GM21723 (cell line): ENCODE measurements around the gene LGALS3BP.

Source experiments
- ATAC-seq: cut with Tn5 transposase; IDR thresholded peaks from one replicate; pipeline ENCODE4 v1.9.1; 2021; ENCODE audit warnings: mild to moderate bottlenecking, moderate library complexity; ENCODE audit not compliant: unreplicated experiment

LGALS3BP gene

DNA sequence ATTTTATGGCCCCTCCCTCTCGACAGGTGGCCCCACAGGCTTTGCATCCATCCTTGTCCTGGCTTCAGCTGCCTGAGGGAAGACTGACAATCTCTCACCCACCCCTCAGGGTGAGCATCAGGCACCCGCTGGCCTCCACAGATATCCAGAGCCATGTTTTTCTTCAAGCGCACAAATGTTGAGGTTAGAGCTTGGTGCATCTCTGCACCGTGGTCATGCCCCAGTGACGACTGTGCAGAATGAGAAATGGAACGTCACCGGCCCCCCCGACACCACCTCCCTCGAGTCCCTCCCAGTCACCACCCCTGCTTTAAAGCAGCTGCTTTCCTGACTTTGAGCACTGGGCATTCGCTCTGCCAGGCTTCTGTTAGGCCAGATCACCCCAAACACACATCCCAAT, 34.8 kb downstream of the LGALS3BP start:
- ATAC-seq, result no peak

DNA sequence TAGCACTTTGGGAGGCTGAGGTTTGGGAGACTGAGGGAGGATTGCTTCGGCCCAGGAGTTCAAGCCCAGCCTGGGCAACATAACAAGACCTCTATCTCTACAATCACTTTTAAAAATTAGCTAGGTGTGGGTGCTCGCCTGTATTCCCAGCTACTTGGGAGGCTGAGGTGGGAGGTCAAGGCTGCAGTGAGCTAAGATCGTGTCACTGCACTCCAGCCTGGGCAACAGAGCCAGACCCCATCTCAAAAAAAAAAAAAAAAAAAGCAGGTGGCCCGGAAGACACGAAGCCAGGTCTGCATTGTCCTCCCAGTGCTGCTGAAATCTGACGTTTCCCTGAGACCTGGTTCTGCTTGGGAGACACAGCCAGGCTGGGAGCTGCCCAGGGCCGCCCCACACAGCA, 35.7 kb downstream of the LGALS3BP start:
- ATAC-seq, result no peak

GRCh38 chr17:78940708-78941107, 39.0 kb downstream of the LGALS3BP start:
- ATAC-seq, result no peak

GRCh38 chr17:78940258-78940657, 39.5 kb downstream of the LGALS3BP start:
- no peak for ATAC-seq

- no peak for ATAC-seq
These were observed 40.1 kb downstream of the LGALS3BP start for GRCh38 chr17:78939615-78940014.

DNA sequence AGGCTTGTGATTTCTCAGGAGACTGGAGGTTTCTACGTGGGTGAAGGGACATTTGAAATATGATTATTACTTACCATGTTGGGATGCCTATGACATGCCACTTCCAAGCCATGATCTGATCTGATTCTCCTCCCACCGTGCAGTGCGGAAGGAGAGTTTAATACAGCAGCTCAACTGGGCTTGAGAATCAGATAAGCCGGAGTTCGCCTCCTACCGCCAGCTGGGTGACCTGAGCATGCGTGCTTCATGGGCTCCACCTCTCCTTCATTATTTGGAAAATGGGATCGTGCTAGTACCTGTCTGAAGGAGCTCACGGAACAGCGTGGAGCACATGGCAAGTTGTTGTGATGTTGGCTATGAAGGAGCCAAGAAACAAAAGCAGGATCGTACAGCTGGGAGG, 42.2 kb downstream of the LGALS3BP start:
- no peak for ATAC-seq

- ATAC-seq, result no peak
These were observed 44.1 kb downstream of the LGALS3BP start for GRCh38 chr17:78935419-78936323.

DNA sequence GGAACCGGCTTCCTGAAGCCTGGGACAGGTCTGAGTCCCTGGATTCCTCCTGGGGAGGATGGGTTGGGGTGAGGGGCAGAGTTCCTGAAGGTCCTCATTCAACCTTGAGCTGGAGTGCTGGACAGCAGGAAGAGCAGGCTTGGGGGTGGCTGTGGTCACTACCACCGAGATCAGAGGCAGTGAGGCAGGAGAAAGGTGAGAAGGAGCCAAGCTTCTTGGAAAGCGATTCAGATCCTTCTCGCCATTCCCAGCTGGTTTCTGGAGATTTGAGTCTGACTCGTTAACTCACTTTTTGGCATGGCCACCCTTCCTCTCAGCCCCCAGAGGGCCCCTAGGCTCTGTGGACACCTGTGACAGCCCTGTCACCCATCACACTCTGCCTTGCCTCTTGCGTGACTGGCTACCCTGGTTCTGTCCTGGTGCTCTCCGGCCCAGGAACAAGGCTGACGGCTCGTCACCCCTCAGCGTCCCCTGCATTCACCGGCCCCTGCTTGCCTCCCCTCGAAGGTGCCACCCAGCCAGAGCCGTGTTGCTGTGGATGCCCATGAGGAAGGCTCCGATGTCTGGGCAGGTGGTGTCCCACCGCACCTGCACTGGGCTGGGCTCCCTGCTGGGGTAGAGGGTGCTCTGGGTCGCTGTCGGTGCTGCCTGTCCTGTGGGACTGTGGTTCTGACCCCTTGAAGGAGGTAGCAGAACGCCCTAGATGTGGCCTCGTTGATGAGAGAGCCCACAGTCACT, 44.9 kb downstream of the LGALS3BP start:
- ATAC-seq, result no peak

DNA sequence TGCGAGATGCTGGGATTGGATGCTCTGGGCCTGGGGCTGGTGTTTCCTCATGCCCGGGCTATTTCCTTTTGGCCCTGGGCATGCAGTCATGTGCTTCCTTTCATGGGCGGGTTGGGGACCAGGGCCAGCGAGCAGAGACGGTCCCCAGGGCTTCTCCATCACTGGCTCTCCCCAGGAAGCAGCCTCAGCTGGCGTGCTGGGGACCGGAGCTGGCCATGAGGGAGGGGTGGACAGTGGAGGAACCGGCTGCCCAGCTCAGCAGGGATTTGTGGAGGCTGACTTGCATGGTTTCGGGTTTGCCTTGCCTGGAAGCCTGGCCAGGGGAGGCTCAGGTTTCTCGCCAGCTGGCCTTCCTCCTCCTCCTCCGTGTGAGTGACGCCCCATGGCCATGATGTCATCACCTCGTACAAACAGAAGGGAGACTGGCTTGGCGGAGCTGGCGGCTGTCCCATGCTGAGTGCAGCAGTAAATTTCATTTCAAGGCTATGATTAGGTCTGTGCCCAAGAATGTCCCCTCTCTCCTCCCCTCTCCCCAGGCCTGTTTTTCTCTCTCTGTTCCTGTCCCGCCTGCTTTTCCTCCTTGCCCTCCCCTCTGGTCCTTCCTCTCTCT, 45.7 kb downstream of the LGALS3BP start:
- ATAC-seq, result no peak

DNA sequence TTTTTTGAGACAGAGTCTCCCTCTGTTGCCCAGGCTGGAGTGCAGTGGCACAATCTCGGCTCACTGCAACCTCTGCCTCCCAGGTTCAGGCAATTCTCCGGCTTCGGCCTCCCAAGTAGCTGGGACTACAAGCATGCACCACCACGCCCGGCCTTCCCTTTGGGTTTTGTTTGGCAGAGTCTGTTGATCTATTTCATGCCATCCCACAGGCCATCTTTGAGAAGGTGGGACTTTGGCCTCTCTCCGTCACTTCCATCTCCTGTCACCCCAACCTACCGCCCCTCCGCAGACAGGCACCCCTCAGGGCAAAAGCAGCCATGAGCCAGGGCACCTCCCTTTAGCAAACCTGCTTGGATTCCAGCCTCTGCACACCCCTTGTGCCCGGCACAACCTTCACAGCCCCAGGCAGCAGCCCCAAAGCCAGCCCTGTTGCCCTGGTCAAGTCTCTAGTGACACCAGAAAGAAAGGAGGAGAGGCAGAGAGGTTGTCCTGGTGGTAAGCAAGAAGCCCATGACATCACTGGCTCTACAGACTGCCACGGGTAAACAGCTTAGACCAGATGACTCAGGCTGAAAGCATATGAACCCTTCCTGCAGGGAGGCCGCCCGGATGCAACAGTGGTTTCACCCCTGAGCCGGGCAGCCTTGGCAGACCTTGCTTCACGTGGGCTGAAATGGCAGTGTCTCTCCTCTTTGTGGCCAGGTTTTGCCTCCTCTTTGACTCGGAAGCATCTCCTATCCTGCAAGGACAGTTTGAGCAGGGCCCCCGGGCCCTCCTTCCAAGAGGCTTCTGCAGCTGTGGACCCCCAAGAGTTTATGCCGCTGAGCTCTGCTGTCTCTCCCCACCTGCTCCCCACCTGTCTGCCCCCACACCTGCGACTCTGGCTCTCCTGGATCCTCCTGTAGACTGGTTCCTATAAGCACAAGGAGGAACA, 46.4 kb downstream of the LGALS3BP start:
- ATAC-seq, result no peak

- ATAC-seq, result no peak
These were observed 49.6 kb downstream of the LGALS3BP start for GRCh38 chr17:78929908-78930775.

DNA sequence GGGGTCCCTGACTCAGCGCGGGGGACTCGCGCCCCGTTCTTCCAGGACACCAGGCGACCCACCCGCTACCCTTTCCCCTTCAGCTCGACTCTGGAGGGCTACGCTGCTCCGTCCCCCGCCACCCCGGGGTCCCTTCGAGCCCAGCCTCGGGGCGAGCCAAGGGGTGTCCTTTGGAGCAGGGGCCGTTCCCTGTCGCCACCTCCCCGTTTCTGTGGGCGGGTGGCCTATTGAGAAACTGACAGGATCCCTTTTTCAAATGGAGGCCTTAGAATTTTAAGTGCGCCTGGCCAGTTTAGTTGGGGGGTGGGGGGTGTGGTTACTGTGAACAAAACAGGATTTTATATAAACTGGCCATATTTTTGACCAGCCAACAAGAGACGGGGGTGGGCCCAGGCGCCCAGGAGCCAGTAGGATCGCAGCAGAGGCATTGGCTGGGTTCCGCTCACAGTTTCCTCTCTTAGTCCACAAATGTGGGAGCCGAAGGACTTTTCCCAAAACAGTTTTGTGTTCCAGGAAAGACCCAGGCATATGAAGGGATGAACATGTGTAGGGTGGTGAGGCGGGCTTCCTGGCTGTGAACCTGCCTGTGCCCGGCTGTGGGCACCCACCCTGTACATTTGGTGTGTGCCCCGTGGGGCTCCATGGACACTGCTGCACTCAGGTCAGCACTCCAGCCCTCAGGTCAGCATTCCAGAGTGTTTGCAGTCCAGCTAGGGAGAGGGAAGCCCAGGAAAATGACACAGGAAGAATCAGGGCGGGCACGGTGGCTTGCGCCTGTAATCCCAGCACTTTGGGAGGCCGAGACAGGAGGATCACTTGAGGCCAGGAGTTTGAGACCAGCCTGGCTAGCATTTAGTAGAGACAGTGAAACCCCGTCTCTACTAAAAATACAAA, 53.8 kb downstream of the LGALS3BP start:
- ATAC-seq, result no peak

- ATAC-seq, result no peak
These were observed 54.5 kb downstream of the LGALS3BP start, which contains the start of gene TIMP2 for GRCh38 chr17:78925234-78925633. Gene TIMP2 (minus strand): TSS chr17:78925387. CDS start chr17:78925088, 299 bp downstream.

DNA sequence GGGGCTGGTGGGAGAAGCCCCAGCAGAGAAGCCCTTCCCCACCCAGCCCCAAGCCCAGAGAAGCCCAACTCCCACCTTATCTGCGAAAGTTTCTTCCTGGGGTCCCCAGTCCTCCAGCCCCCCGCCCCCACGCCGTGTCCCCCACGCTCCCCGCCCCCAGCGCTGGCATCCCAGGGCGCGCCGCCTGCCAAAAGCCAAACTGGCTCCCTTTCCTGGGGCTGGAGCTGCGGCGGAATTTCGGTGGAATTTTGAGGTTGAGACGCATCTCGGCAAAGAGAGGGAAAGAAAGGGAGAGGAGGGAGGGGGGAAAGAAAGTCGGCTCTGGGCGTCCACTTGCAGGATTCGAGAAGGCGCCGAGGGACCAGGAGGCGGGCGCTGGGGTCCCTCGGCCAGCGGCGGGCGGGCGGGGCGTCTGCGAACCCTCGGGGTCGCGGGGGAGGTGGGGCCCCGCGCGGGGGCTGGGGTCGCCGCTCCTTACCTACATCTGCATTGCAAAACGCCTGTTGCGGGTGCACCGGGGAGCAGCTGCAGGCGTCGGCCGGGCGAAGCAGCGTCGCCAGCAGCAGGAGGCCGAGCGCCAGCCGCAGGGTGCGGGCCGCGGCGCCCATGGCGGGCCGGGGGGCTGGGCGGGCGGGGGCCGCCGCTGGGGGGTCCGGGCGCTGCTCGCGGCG, 55.1 kb downstream of the LGALS3BP start:
- no peak for ATAC-seq

- ATAC-seq, result no peak
These were observed 55.9 kb downstream of the LGALS3BP start for GRCh38 chr17:78923660-78924453.

GRCh38 chr17:78922816-78923498, 56.8 kb downstream of the LGALS3BP start:
- ATAC-seq, result no peak
